Measurements from ENCODE around the gene UGT1A1.

UGT1A1 gene

GRCh38 chr2:233821196-233821595, 61.1 kb downstream of the UGT1A1 start:
- DNase-seq (ENCODE audit: extremely low read depth, low read depth), result no peak
- no peak overlapping the region for H3K4me3 ChIP-seq (replicated peaks; ENCODE audit: low read depth, low read length)
- TF ChIP-seq CTCF (IDR thresholded peaks at IDR 0.05; ENCODE audit: low read depth, low read length, missing control alignments), result no peak

- TF ChIP-seq CTCF (IDR thresholded peaks at IDR 0.05; ENCODE audit: low read depth, low read length, missing control alignments), result no peak
- no peak for DNase-seq (ENCODE audit: extremely low read depth, low read depth)
- no peak overlapping the region for H3K4me3 ChIP-seq (replicated peaks; ENCODE audit: low read depth, low read length)
Observed at GRCh38 chr2:233821709-233822100, 61.6 kb downstream of the UGT1A1 start.

GRCh38 chr2:233822101-233822771, 62.2 kb downstream of the UGT1A1 start:
- TF ChIP-seq CTCF (IDR thresholded peaks at IDR 0.05; ENCODE audit: low read depth, low read length, missing control alignments), result no peak
- no peak overlapping the region for H3K4me3 ChIP-seq (replicated peaks; ENCODE audit: low read depth, low read length)

More at GRCh38 chr2:233822101-233822771, 62.2 kb downstream of the UGT1A1 start:
- no peak for DNase-seq (ENCODE audit: extremely low read depth, low read depth)

Data from HFF-Myc (cell line).